DOHH2 (cell line): Measurements from ENCODE around the gene ZSCAN10.
A peak's percentile ranks its signal among the peaks of the same experiment; 100 is the strongest.

ENCODE experiments used
- H3F3A ChIP-seq: fragments of 200-600 bp; sonication (generic), shearing (Covaris generic); 2 replicates; pipeline ENCODE4 v1.6.0; 2016; ENCODE audit warnings: antibody characterized with exemption, mild to moderate bottlenecking; ENCODE audit not compliant: control insufficient read depth, insufficient read depth
- H3K27ac ChIP-seq: fragments of 200-600 bp; sonication (generic); 2 replicates; pipeline ENCODE4 v1.5.1; 2014; ENCODE audit warnings: low read depth, mild to moderate bottlenecking, low read length, moderate library complexity
- H3K27me3 ChIP-seq: fragments of 200-600 bp; sonication (generic); 2 replicates; pipeline ENCODE4 v1.6.1; 2014; ENCODE audit warnings: mild to moderate bottlenecking, low read length, mixed read lengths; ENCODE audit not compliant: control insufficient read depth
- H3K36me3 ChIP-seq: fragments of 200-600 bp; sonication (generic); 2 replicates; pipeline ENCODE4 v1.6.1; 2014; ENCODE audit warnings: mild to moderate bottlenecking, low read length, moderate library complexity, mixed read lengths; ENCODE audit not compliant: control insufficient read depth
- H3K4me1 ChIP-seq: fragments of 200-600 bp; sonication (generic); 2 replicates; pipeline ENCODE4 v1.6.1; 2014; ENCODE audit warnings: mild to moderate bottlenecking, low read length, mixed read lengths; ENCODE audit not compliant: control insufficient read depth
- H3K4me2 ChIP-seq: fragments of 200-600 bp; sonication (generic); 2 replicates; pipeline ENCODE4 v1.6.0; 2014; ENCODE audit warnings: mild to moderate bottlenecking, low read length, moderate library complexity
- H3K4me3 ChIP-seq: fragments of 200-600 bp; sonication (generic); 2 replicates; pipeline ENCODE4 v1.5.1; 2014; ENCODE audit warnings: mild to moderate bottlenecking, low read length, mixed read lengths
- H3K79me2 ChIP-seq: fragments of 200-600 bp; sonication (generic); 2 replicates; pipeline ENCODE4 v1.6.1; 2014; ENCODE audit warnings: mild to moderate bottlenecking, low read length, mixed read lengths; ENCODE audit not compliant: control insufficient read depth
- H3K9me2 ChIP-seq: fragments of 200-600 bp; sonication (generic); replicated peaks from 2 replicates; pipeline ENCODE4 v1.6.1; 2014; ENCODE audit warnings: mild to moderate bottlenecking, low read length, mixed read lengths; ENCODE audit not compliant: control insufficient read depth
- H3K9me3 ChIP-seq: fragments of 200-600 bp; sonication (generic); 2 replicates; pipeline ENCODE4 v1.6.1; 2014; ENCODE audit warnings: antibody characterized with exemption, low read length, mixed read lengths; ENCODE audit not compliant: control insufficient read depth, insufficient read depth
- H4K20me1 ChIP-seq: fragments of 200-600 bp; sonication (generic); 2 replicates; pipeline ENCODE4 v1.6.0; 2014; ENCODE audit warnings: low read depth, mild to moderate bottlenecking, antibody characterized with exemption, low read length, moderate library complexity; ENCODE audit not compliant: control insufficient read depth, insufficient read depth
- EZH2phosphoT487 ChIP-seq: fragments of 200-600 bp; sonication (generic); IDR thresholded peaks from 2 replicates; pipeline ENCODE4 v1.6.1; 2017; ENCODE audit warnings: borderline replicate concordance, mild to moderate bottlenecking, antibody characterized with exemption, low read length, moderate library complexity, mixed read lengths
- TF ChIP-seq, protein P1 (sequence below): fragments of 200-600 bp; sonication (generic); IDR thresholded peaks from one replicate; pipeline ENCODE4 v1.5.1; 2014; ENCODE audit warnings: antibody characterized with exemption, mild to moderate bottlenecking, low read depth, low read length; ENCODE audit not compliant: poor library complexity, severe bottlenecking

ZSCAN10 gene

DNA sequence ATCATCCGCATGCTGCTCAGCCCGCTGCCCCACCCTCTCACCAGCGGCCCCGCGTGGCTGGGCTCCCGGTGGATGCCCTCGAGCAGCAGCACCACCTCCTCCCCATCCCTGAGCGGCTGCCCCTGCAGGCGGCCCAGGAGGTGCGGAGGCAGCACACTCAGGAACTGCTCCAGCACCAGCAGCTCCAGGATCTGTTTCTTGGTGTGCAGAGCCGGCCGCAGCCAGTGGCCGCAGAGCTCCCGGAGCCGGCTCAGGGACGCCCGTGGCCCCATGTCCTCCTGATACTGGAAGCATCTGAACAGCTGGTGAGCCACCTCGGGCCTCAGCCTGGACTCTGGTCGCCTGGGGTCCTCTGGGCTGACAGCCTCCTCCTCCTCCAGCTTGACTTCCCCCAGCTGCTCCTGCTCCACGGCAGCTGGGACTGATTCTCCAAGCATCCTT is 6.6 kb downstream of the ZSCAN10 start:
- Histone ChIP-seq H3F3A (no peaks in the 10 kb centered on the region), H3K9me2 (no peaks in the 10 kb centered on the region), H3K36me3 (no peaks in the 10 kb centered on the region), H3K79me2 (no peaks in the 10 kb centered on the region), H3K9me3 (no peaks in the 10 kb centered on the region), H4K20me1 (no peaks in the 10 kb centered on the region), H3K4me3 (no peak overlapping the region), H3K27me3 (0 out of 2 replicates have a peak, but pooled peaks cover 1% of the 10 kb centered on the region), H3K27ac (no peak overlapping the region), H3K4me1 (peaks cover 22% of the 10 kb centered on the region), H3K4me2 (peak overlapping the region; percentile 40)
- TF ChIP-seq EZH2phosphoT487, result no peak
- TF ChIP-seq, protein P1, sequence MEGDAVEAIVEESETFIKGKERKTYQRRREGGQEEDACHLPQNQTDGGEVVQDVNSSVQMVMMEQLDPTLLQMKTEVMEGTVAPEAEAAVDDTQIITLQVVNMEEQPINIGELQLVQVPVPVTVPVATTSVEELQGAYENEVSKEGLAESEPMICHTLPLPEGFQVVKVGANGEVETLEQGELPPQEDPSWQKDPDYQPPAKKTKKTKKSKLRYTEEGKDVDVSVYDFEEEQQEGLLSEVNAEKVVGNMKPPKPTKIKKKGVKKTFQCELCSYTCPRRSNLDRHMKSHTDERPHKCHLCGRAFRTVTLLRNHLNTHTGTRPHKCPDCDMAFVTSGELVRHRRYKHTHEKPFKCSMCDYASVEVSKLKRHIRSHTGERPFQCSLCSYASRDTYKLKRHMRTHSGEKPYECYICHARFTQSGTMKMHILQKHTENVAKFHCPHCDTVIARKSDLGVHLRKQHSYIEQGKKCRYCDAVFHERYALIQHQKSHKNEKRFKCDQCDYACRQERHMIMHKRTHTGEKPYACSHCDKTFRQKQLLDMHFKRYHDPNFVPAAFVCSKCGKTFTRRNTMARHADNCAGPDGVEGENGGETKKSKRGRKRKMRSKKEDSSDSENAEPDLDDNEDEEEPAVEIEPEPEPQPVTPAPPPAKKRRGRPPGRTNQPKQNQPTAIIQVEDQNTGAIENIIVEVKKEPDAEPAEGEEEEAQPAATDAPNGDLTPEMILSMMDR, result no peak

DNA sequence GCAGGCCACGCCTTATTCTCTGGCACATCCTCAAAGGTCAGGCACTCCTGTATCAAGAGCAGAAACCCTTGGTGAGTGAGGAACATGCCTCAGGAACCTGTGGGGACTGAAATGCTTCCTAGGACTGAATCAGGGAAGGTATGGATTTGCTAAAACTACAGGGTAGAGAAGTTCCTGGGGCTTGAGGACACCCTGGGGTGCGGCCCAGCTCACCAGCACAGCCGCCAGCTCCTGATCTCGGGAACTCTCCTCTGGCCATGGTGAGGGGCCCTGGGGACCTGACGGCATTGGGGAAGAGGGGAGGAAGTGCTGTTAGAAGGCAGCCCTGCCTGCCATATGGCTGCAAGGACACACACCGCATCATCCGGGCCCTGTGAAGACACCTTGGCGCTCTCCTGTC is 7.5 kb downstream of the ZSCAN10 start:
- no peak overlapping the region for H3K4me3 ChIP-seq
- H3K79me2 ChIP-seq, result no peaks in the 10 kb centered on the region
- no peak overlapping the region for H3K4me2 ChIP-seq
- H3K9me3 ChIP-seq, result no peaks in the 10 kb centered on the region
- peaks cover 22% of the 10 kb centered on the region for H3K4me1 ChIP-seq
- no peak for TF ChIP-seq EZH2phosphoT487
- TF ChIP-seq, protein P1, result no peak
- no peaks in the 10 kb centered on the region for H3K27me3 ChIP-seq
- no peaks in the 10 kb centered on the region for H3K36me3 ChIP-seq
- H3F3A ChIP-seq, result no peaks in the 10 kb centered on the region
- H3K9me2 ChIP-seq, result no peaks in the 10 kb centered on the region
- H4K20me1 ChIP-seq, result no peaks in the 10 kb centered on the region
- H3K27ac ChIP-seq, result no peak overlapping the region

DNA sequence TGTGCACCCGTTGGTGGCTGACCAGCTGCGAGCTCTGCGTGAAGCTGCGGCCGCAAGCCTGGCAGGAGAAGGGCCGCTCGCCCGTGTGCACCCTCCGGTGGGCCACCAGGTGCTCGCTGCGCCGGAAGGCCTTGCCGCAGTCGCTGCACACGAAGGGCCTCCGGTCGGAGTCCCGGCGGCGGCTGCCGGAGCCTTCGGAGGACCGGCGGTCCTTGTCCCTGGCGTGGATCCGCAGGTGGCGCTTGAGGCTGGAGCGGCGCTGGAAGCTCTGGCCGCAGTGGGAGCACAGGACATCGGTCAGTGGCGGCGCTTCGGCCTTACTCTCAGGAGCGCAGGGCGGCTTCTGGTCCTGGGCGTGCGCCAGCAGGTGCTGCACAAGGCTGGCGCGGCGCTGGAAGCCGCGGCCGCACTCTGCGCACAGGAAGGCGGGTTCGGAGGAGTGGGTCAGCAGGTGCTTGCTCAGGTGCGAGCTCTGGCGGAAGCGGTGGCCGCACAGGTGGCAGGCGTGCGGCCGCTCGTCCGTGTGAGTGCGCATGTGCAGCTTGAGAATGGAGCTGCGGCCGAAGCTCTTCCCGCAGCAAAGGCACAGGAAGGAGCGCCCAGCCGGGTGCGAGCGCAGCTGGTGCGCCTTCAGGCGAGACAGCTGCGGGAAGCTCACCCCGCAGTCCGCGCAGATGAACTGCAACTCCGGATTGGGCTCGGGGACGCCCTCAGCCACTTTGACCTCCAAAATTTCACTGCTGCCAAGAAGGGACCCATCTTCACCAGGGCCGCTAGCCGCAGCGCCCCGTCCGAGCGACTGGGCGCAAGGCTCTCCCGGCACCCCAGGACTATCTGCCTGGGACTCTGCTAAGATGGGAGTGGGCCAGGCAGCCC is 9.1 kb downstream of the ZSCAN10 start:
- H3K36me3 ChIP-seq, result no peaks in the 10 kb centered on the region
- no peaks in the 10 kb centered on the region for H3K9me3 ChIP-seq
- H3K4me3 ChIP-seq, result no peak overlapping the region
- no peaks in the 10 kb centered on the region for H3K27me3 ChIP-seq
- no peaks in the 10 kb centered on the region for H3F3A ChIP-seq
- H3K4me2 ChIP-seq, result no peak overlapping the region
- H3K4me1 ChIP-seq, result peaks cover 14% of the 10 kb centered on the region
- H4K20me1 ChIP-seq, result no peaks in the 10 kb centered on the region
- H3K9me2 ChIP-seq, result no peaks in the 10 kb centered on the region
- TF ChIP-seq, protein P1, result no peak
- TF ChIP-seq EZH2phosphoT487, result no peak
- H3K79me2 ChIP-seq, result no peaks in the 10 kb centered on the region
- no peak overlapping the region for H3K27ac ChIP-seq
